Measurements from ENCODE around the gene TPSD1.
"Not testable (repeated sequence)": the region's sequence is repeated elsewhere in the genome, so short reads cannot be mapped to it uniquely, and the experiment has no call there.

GRCh38 chr16:1229476-1229875 lies 26.4 kb upstream of the TPSD1 start:
- TF ChIP-seq, protein P1, sequence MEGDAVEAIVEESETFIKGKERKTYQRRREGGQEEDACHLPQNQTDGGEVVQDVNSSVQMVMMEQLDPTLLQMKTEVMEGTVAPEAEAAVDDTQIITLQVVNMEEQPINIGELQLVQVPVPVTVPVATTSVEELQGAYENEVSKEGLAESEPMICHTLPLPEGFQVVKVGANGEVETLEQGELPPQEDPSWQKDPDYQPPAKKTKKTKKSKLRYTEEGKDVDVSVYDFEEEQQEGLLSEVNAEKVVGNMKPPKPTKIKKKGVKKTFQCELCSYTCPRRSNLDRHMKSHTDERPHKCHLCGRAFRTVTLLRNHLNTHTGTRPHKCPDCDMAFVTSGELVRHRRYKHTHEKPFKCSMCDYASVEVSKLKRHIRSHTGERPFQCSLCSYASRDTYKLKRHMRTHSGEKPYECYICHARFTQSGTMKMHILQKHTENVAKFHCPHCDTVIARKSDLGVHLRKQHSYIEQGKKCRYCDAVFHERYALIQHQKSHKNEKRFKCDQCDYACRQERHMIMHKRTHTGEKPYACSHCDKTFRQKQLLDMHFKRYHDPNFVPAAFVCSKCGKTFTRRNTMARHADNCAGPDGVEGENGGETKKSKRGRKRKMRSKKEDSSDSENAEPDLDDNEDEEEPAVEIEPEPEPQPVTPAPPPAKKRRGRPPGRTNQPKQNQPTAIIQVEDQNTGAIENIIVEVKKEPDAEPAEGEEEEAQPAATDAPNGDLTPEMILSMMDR (IDR thresholded peaks at IDR 0.05; ENCODE audit: low read depth, low read length, poor library complexity, severe bottlenecking), result not testable (repeated sequence)
- TF ChIP-seq EZH2phosphoT487 (IDR thresholded peaks at IDR 0.05; ENCODE audit: borderline replicate concordance, low read length), result not testable (repeated sequence)

Measured in DOHH2 (cell line).